Liver (tissue), 9 donors: ENCODE results near the gene SEPSECS. TPM values are rescaled to one million over a fixed set of nuclear protein-coding genes. Genes with fewer than 3 reads are reported as not detected.

ENCODE experiments used
- DNase-seq: peaks from one replicate; pipeline ENCODE4 v3.0.0-alpha.2; 2017; ENCODE audit warnings: low spot score
- H3K27ac ChIP-seq, 2 donors: one replicate each; pipeline ENCODE4 v1.7.0; 2013; ENCODE audit warnings: inconsistent platforms in 2 of 2, low read length in 2 of 2, control low read depth in 1 of 2, low read depth in 1 of 2, mild to moderate bottlenecking in 1 of 2
- H3K27me3 ChIP-seq, 4 donors: one replicate each; pipeline versions ENCODE4 v1.6.1 to v1.7.0; 2013; ENCODE audit warnings: low read length in 3 of 4, inconsistent platforms in 1 of 4, mild to moderate bottlenecking in 1 of 4, moderate library complexity in 1 of 4; ENCODE audit not compliant: control insufficient read depth in 4 of 4, insufficient read depth in 4 of 4
- H3K36me3 ChIP-seq, 4 donors: one replicate each; pipeline versions ENCODE4 v1.6.1 to v1.7.0; 2013; ENCODE audit warnings: low read length in 3 of 4, mild to moderate bottlenecking in 3 of 4, low read depth in 1 of 4, moderate library complexity in 1 of 4; ENCODE audit not compliant: control insufficient read depth in 4 of 4, insufficient read depth in 3 of 4
- H3K4me1 ChIP-seq, 4 donors: one replicate each; pipeline versions ENCODE4 v1.6.1 to v1.7.0; 2013; ENCODE audit warnings: low read length in 3 of 4, mild to moderate bottlenecking in 3 of 4, moderate library complexity in 1 of 4; ENCODE audit not compliant: control insufficient read depth in 4 of 4, insufficient read depth in 4 of 4
- H3K4me3 ChIP-seq, 3 donors: one replicate each; pipeline versions ENCODE4 v1.6.1 to v1.7.0; 2013; ENCODE audit warnings: low read length in 3 of 3, control low read depth in 1 of 3, low read depth in 1 of 3, mild to moderate bottlenecking in 1 of 3
- H3K9ac ChIP-seq, 2 donors: one replicate each; pipeline ENCODE4 v1.7.0; 2013; ENCODE audit warnings: low read length in 2 of 2, mild to moderate bottlenecking in 2 of 2, moderate library complexity in 2 of 2, control low read depth in 1 of 2, low read depth in 1 of 2
- H3K9me3 ChIP-seq, 4 donors: one replicate each; pipeline versions ENCODE4 v1.6.1 to v1.7.0; 2013; ENCODE audit warnings: low read length in 3 of 4; ENCODE audit not compliant: control insufficient read depth in 4 of 4
- CTCF ChIP-seq: fragments of 150-350 bp; IDR thresholded peaks from 2 replicates; pipeline ENCODE4 v1.5.1; 2017; ENCODE audit warnings: improper control_type of control experiment, low read depth, low read length; ENCODE audit not compliant: missing input control
- EGR1 ChIP-seq, 2 donors: IDR thresholded peaks; 2 replicates each; pipeline ENCODE4 v1.6.1; 2016 to 2018; ENCODE audit warnings: antibody characterized with exemption in 2 of 2, low read depth in 2 of 2
- FOXA1 ChIP-seq: IDR thresholded peaks from 2 replicates; pipeline ENCODE4 v1.6.1; 2016; ENCODE audit warnings: antibody characterized with exemption
- FOXA2 ChIP-seq: IDR thresholded peaks from 2 replicates; pipeline ENCODE4 v1.6.1; 2016; ENCODE audit warnings: antibody characterized with exemption
- GABPA ChIP-seq, 2 donors: IDR thresholded peaks in 1 of 2; conservative IDR thresholded peaks in 1 of 2; 2 replicates each; pipeline ENCODE4 v1.6.1; 2016; ENCODE audit warnings: antibody characterized with exemption in 2 of 2, mild to moderate bottlenecking in 1 of 2, moderate library complexity in 1 of 2
- JUND ChIP-seq, 2 donors: IDR thresholded peaks; 2 replicates each; pipeline ENCODE4 v1.6.1; 2016; ENCODE audit warnings: antibody characterized with exemption in 2 of 2
- RAD21 ChIP-seq, 2 donors: IDR thresholded peaks; 2 replicates each; pipeline ENCODE4 v1.6.1; 2016; ENCODE audit warnings: antibody characterized with exemption in 2 of 2, mild to moderate bottlenecking in 2 of 2
- REST ChIP-seq: IDR thresholded peaks from 2 replicates; pipeline ENCODE4 v1.6.1; 2016; ENCODE audit warnings: antibody characterized with exemption, mild to moderate bottlenecking
- RXRA ChIP-seq, 2 donors: IDR thresholded peaks; 2 replicates each; pipeline ENCODE4 v1.6.1; 2017 to 2018; ENCODE audit warnings: antibody characterized with exemption in 2 of 2, mild to moderate bottlenecking in 1 of 2
- SP1 ChIP-seq: IDR thresholded peaks from 2 replicates; pipeline ENCODE4 v1.6.1; 2018; ENCODE audit warnings: antibody characterized with exemption, mild to moderate bottlenecking
- YY1 ChIP-seq: IDR thresholded peaks from 2 replicates; pipeline ENCODE4 v1.6.1; 2016; ENCODE audit warnings: antibody characterized with exemption, mild to moderate bottlenecking
- ZBTB33 ChIP-seq: IDR thresholded peaks from 2 replicates; pipeline ENCODE4 v1.6.1; 2016; ENCODE audit warnings: antibody characterized with exemption
- WGBS: extraction: QIAGEN DNeasy Blood & Tissue Kit; methylation state at CpG from one replicate; pipeline ENCODE4 v1.1.7; 2013; 5-methylcytosine and 5-hydroxymethylcytosine counted together
- polyA plus RNA-seq, 2 donors: library from polyadenylated mRNA; stranded (reverse) in 1 of 2; unstranded in 1 of 2; fragments of 200-250 nt in 1 of 2; fragments of >200 nt in 1 of 2; fragmentation: Nextera tagmentation in 1 of 2; extraction: Ambion mirVana in 1 of 2; gene quantifications; one replicate each; pipeline versions ENCODE4 v1.2.1 to v1.2.3, GENCODE V29; 2013 to 2015
- total RNA-seq, 2 donors: library from RNA; depleted of rRNA; stranded (reverse); fragments of >200 nt; gene quantifications; one replicate each; pipeline ENCODE4 v1.2.3, GENCODE V29; 2014
- donor health status: healthy.
- donor health status: healthy.
- donor health status: healthy.
- donor health status: healthy.
- donor health status: healthy.

The SEPSECS gene
- total and polyA plus RNA-seq, 4 donors, result 10.3 to 31.7 (median 13.2) TPM

GRCh38 chr4:25107827-25108516 lies 52.3 kb downstream of the SEPSECS start:
- Histone ChIP-seq H3K9me3 (no peaks in the 10 kb centered on the region), H3K36me3 (no peaks in the 10 kb centered on the region), H3K27me3 (no peaks in the 10 kb centered on the region), H3K4me1 (no peaks in the 10 kb centered on the region), H3K4me3 (no peak overlapping the region), H3K27ac (no peak overlapping the region), H3K9ac (no peak overlapping the region)
- WGBS, result 81% methylated on average over 6 of the region's 6 CpGs
- DNase-seq, result no peak
- no peak for TF ChIP-seq CTCF
- no peak for TF ChIP-seq GABPA (IDR thresholded peaks at IDR 0.05 in 1 of 2, conservative IDR thresholded peaks at IDR 0.05 in 1 of 2)
- no peak for TF ChIP-seq ZBTB33
- TF ChIP-seq EGR1 (IDR thresholded peaks at IDR 0.05; ENCODE audit: low read depth in 2 of 2), result no peak
- TF ChIP-seq SP1, result no peak
- no peak for TF ChIP-seq JUND (IDR thresholded peaks at IDR 0.05)
- no peak for TF ChIP-seq FOXA2
- TF ChIP-seq RAD21 (IDR thresholded peaks at IDR 0.05), result no peak

- H3K36me3 ChIP-seq, result no peaks in the 10 kb centered on the region
- TF ChIP-seq REST (no peak), RAD21 (IDR thresholded peaks at IDR 0.05) (no peak), CTCF (no peak), ZBTB33 (no peak), YY1 (no peak), RXRA (IDR thresholded peaks at IDR 0.05) (no peak), GABPA (IDR thresholded peaks at IDR 0.05 in 1 of 2, conservative IDR thresholded peaks at IDR 0.05 in 1 of 2) (no peak), SP1 (no peak), EGR1 (IDR thresholded peaks at IDR 0.05; ENCODE audit: low read depth in 2 of 2) (no peak), FOXA1 (no peak)
- DNase-seq, result no peak
- no peak overlapping the region for H3K9ac ChIP-seq
- no peaks in the 10 kb centered on the region for H3K4me1 ChIP-seq
- H3K27ac ChIP-seq, result no peak overlapping the region
- no peaks in the 10 kb centered on the region for H3K27me3 ChIP-seq
- H3K4me3 ChIP-seq, result no peak overlapping the region
- WGBS, result 96% methylated on average over 14 of the region's 14 CpGs
- H3K9me3 ChIP-seq, result peaks cover 0 to 5% (median 0%) of the 10 kb centered on the region in 4 donors
Measured at GRCh38 chr4:25106363-25107151, 53.7 kb downstream of the SEPSECS start.
